Measurements from ENCODE around the gene CD83.

- TF ChIP-seq CTCF (conservative IDR thresholded peaks at IDR 0.05; ENCODE audit: low read depth, low read length) (no peak), EZH2 (IDR thresholded peaks at IDR 0.05; ENCODE audit: low read length, unreplicated experiment) (no peak), EZH2phosphoT487 (IDR thresholded peaks at IDR 0.05; ENCODE audit: borderline replicate concordance, low read length) (no peak)
Measured at GRCh38 chr6:14072084-14072483, 45.5 kb upstream of the CD83 start.
